ENCODE measurements around the gene TTBK1.

TTBK1 gene

DNA sequence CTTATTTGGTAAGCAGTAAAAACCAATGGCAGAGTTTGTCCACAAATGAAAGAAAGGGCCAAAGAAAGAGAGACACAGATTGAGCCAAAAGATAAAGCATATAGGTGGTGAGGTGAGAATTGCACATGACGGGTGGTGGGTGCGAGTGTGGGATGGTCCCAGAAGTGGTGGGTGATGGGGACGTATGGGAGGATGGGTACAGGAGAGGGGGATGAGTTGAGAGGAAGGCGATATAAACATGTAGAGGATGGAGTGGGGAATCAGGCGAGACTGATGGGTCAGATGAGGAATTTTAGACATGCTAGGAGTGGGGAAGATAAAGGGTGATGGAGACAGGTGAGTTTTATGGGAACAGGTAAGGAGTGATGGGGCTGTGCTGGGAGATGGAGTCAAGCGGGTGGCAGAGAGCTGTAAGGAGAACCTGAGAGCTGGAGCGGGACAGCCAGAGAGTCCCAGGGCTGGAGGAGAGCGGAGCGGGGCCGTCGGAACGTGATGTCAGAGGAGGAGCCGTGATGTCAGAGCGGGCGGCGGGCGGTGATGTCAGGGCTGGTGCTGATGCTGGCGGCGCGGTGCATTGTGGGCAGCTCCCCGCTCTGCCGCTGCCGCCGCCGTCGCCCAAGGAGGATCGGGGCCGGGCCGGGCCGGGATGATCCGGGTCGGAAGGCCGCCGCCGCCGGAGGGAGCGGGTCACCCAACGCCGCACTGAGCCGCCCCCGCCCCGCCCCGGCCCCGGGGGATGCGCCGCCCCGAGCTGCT is at the start of gene TTBK1:
Gene TTBK1 (plus strand): TSS at position 574 of the 756 bp plus-strand sequence. CDS start 3,180 bp downstream, outside the sequence.
- DNase-seq (ENCODE audit: low read depth, low spot score), result no peak

DNA sequence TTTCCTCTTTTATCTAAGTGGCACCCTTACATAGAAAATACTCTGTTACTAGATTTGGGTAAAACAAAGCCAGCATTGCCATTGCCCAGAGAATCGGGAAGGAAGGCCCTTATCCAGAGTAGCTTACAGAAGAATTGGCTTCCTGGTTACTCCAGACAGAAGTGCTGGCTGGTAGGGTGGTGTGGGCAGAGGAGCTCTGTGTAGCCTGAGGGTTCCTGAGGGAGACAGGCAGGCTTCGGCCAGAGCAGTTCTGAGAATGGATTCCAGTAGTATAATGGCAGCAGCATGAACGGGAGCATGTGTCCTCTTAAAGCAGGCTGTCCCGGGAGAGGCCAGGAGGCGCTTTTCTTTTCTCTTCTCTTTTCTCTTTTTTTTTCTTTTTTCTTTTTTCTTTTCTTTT is 49.4 kb upstream of the TTBK1 start:
- no peak for DNase-seq (ENCODE audit: low read depth, low spot score)

DNA sequence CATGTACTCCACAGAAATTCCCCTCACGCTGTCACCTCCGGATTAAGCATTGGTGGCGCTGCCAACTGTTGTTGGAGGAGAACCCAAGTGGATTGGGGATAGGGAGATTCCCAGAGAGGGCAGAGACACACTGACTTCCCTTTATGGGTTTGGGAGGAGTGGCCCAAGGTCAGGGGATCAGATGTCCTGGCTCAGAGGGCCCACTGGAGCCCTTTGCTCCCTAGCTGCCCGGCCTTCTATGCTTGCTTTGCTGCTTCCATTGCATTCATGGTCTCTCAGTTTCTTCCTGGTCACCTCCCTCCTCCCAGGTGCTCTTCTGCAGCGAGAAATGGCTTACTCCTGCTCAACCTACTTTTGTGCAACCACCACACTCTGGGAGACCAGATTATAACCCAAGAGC is 46.9 kb upstream of the TTBK1 start:
- no peak for DNase-seq (ENCODE audit: low read depth, low spot score)

DNA sequence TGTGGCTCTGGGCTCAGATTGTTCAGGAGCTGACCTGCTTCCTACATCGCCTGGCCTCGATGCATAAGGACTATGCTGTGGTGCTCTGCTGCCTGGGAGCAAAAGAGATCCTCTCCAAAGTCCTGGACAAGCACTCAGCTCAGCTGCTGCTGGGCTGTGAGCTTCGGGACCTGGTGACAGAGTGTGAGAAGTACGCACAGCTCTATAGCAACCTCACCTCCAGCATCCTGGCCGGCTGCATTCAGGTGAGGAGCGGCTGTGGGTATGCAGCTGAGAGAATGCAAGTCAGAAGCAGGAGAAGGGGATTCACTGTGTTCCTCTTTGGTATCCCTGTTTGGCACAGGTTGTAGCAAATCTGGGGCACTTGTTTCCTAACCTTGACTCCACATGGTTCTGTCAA is 43.4 kb upstream of the TTBK1 start:
- no peak for DNase-seq (ENCODE audit: low read depth, low spot score)

DNA sequence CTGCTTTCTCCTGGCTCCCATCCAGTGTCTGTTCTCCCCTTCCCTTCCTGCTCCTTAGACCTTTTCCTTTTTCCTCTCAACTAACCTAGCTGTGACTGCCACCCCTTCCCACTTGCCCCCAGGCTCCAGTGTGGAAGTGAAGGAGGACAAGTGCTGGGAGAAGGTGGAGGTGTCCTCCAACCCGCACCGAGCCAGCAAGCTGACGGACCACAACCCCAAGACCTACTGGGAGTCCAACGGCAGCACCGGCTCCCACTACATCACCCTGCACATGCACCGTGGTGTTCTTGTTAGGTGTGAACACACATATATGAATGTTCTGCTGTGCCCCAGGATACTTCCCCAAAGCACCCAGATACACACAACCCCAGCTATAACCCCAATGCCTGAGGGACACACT is 42.7 kb upstream of the TTBK1 start:
- DNase-seq (ENCODE audit: low read depth, low spot score), result no peak

DNA sequence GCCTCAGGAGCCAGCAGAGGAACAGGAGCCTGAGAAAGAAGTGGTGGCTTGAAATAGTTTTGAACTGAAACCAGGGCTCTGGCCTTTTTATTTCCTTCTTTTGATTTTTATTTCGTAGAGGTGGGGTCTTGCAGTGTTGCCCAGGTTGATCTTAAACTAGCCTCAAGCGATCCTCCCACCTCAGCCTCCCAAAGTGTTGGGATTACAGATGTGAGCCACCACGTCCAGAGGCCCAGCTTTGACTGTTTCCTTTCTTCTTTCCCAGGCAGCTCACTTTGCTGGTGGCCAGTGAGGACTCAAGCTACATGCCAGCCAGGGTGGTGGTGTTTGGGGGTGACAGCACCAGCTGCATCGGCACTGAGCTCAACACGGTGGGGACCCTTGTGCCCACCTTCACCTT is 40.8 kb upstream of the TTBK1 start:
- DNase-seq (ENCODE audit: low read depth, low spot score), result no peak

DNA sequence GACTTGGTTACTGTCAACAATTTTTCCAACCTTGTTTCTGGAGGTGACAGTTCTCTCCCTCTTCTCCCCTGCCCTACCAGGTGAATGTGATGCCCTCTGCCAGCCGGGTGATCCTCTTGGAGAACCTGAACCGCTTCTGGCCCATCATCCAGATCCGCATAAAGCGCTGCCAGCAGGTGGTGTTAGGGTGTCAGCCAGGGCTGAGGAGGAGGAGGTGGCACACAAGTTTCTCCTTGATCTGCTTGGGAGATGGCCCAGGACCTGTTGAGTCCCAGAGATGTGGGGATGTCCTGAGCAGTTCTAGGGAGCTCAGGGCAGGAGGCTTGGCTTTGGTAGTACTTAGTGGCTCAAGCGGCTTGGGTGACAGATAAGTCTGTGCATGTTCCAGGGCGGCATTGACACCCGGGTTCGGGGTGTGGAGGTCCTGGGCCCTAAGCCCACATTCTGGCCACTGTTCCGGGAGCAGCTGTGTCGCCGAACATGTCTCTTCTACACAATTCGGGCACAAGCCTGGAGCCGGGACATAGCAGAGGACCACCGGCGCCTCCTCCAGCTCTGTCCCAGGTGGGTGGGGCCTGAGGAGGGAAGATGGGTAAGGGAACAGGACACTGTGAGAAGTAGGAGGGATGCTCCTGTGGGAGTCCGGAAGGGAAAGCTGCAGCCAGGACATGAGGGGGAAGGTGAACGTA is 40.1 kb upstream of the TTBK1 start:
- no peak for DNase-seq (ENCODE audit: low read depth, low spot score)

DNA sequence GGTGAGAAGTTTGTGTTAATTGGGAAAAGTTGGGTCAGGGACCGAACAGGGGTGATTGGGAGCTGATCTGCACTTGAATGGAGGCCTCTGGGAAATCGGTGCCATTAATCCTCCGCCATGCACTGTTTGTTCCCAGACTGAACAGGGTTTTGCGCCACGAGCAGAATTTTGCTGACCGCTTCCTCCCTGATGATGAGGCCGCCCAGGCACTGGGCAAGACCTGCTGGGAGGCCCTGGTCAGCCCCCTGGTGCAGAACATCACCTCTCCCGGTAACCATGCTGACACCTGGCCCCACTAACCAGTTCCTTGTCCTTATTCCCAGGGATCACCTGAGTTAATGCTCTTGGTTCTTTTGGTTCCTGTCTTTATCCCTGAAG is 39.6 kb upstream of the TTBK1 start:
- DNase-seq (ENCODE audit: low read depth, low spot score), result no peak

DNA sequence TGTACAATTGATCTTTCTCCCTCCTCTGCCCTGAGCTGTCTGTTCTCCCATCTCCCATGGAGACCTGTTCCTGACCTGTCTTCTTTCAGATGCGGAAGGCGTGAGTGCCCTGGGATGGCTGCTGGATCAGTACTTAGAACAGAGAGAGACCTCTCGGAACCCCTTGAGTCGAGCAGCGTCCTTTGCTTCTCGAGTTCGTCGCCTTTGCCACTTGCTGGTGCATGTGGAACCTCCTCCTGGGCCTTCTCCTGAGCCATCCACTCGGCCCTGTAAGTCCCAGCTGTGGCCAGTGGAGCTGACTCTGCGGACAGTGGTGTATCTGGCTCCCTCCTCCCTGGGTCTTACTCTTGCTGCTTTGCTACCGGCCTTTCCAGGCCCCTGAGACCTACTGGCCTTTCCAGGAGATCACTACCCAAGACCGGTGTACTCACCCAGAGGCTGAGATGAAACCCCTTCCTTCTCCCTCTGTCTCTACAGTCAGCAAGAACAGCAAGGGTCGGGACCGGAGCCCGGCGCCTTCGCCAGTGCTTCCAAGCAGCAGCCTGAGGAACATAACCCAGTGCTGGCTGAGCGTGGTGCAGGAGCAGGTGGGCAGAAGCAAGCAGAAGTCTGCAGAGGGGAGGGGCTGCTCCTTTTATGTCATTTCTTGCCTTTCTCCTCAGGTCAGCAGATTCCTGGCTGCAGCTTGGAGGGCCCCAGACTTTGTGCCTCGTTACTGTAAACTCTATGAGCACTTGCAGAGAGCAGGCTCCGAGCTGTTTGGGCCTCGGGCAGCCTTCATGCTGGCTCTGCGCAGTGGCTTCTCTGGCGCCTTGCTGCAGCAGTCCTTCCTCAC is 38.8 kb upstream of the TTBK1 start:
- no peak for DNase-seq (ENCODE audit: low read depth, low spot score)

DNA sequence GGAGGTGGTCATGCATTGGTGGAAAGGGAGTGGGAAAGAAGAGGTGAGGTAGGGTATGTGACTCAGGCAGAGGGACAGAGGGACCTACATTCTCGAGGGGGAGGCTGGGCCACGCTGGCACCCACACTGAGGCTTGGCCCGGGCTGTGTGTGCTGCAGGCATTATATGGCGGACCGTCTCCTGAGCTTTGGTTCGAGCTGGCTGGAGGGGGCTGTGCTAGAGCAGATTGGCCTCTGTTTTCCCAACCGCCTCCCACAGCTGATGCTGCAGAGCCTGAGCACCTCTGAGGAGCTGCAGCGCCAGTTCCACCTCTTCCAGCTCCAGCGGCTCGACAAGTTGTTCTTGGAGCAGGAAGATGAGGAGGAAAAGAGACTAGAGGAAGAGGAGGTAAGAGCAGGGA is 37.4 kb upstream of the TTBK1 start:
- DNase-seq (ENCODE audit: low read depth, low spot score), result no peak

DNA sequence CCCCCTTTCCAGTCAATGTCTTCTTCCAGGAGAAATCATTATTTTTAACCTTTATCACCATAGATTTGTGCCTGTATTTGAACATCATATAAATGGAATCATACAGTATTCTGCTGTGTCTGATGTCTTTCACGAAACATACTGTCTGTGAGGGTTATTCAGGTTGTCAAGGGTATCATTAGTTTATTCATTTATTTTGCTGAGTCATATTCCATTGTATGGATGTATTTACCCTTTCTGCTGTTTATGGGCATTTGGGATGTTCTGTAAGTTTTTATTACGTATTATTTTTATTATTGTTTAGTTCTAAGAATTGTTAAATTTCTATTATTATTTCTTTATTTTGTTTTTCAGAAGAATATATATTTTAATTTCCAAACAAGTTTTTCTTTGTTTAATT is 36.0 kb upstream of the TTBK1 start:
- no peak for DNase-seq (ENCODE audit: low read depth, low spot score)

DNA sequence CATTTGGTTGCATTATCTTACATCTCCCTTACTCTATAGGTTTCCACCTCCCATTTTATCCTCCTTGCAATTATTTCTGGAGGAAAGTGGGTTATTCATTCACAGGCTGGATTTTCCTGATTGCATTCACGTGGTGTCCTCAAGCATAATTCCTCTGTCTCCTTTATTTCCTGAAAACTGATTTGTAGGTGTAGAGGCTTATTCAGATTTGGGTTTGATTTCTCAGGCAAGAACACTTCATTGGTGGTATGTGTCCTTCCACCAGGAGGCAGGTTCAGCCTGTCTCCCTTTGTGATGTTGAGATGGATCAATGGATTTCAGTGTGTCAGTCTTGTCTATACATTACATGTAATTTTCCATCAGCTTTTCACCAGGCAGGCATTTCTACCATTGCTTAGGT is 31.3 kb upstream of the TTBK1 start:
- no peak for DNase-seq (ENCODE audit: low read depth, low spot score)

DNA sequence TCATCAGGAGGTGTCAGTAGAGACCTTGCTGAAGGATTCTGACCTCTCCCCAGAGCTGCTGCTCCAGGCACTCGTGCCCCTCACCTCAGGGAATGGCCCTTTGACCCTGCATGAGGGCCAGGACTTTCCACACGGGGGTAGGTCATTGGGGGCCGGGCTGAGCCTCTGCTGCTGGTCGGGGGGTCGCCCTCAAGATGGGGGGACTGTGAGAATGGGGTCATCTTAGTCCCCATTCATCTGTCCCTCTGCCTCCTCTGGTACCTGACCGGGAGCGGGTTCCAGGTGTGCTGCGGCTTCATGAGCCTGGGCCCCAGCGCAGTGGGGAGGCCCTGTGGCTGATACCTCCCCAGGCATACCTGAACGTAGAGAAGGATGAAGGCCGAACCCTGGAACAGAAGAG is 29.9 kb upstream of the TTBK1 start:
- no peak for DNase-seq (ENCODE audit: low read depth, low spot score)

DNA sequence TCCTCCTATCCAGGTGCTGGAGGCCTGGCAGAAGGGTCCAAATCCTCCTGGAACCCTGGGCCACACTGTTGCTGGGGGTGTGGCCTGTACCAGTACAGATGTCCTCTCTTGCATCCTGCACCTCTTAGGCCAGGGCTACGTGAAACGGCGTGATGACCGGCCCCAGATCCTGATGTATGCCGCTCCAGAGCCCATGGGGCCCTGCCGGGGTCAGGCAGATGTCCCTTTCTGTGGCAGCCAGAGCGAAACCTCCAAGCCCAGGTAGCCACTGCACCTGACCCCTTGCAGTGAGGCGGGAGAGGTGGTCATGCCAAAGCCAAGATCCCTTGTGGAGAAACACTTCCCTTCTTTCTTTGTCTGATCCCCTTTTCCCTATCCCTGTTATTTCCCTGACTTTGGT is 28.2 kb upstream of the TTBK1 start:
- no peak for DNase-seq (ENCODE audit: low read depth, low spot score)

DNA sequence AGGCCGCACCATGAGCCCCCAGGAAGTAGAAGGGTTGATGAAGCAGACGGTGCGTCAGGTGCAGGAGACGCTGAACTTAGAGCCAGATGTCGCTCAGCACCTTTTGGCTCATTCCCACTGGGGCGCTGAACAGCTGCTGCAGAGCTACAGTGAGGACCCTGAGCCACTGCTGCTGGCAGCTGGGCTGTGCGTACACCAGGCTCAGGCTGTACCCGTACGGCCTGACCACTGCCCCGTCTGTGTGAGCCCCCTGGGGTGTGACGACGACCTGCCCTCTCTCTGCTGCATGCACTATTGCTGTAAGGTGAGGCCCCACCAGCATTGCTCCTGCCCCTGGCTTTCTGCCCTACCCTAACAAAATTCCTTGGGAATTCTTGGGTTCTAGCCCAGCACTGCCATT is 27.1 kb upstream of the TTBK1 start:
- no peak for DNase-seq (ENCODE audit: low read depth, low spot score)

DNA sequence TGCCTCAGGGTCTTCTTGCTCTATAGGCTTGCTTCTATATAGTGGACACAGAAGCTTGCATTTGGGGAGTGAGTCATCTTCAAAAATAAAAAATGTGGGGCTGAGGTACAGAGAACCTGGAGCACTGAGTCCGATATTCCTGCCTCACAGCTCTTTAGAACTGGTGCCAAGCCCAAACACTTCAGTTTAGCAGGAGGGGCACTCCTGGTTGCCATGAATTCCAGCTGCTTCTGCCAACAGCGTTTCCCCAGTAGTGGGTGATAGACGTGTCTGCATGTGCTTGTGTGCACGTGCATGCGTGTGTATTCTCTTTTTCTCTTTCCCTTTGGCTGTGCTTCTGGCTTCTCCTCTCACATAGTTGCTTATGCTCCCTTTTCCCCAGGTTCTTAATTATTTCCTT is 25.9 kb upstream of the TTBK1 start:
- DNase-seq (ENCODE audit: low read depth, low spot score), result no peak

DNA sequence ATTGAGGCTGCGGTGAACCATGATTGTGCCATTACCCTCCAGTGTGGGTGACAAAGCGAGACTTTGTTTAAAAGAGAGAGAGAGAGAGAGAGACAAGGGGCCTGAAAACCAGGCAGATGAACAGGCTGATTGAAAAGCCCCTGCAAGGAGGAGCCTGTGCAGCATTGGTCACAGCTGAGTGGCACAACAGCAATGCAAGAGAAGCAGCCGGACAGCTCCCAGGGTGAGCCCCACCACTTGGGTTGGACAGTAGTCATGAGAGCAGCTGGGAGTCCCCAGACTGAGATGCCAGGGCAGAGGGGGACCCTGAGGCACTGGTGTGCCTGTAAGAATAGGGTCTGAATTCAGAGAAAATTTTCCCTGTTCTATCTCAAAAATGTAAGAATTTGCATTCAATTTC is 24.2 kb upstream of the TTBK1 start:
- no peak for DNase-seq (ENCODE audit: low read depth, low spot score)

DNA sequence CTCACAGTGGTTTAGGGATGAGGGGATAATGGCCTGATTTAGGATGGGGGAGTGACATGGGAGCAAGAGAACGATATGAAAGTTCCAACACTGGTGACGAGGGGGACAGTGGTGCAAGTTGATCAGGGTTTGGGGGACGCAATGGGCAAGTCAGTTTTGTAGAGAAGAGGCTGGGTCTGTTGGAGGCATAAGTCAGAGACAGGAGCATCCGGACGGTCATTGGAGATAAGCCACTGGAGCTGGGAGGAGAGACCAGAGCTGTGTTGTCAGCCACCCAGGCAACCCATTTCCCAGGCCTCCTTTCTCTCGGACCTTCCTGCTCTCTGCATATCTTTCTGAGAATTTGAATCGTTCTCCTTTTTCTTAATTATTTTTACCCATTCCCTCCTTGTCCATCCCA is 23.5 kb upstream of the TTBK1 start:
- DNase-seq (ENCODE audit: low read depth, low spot score), result no peak

DNA sequence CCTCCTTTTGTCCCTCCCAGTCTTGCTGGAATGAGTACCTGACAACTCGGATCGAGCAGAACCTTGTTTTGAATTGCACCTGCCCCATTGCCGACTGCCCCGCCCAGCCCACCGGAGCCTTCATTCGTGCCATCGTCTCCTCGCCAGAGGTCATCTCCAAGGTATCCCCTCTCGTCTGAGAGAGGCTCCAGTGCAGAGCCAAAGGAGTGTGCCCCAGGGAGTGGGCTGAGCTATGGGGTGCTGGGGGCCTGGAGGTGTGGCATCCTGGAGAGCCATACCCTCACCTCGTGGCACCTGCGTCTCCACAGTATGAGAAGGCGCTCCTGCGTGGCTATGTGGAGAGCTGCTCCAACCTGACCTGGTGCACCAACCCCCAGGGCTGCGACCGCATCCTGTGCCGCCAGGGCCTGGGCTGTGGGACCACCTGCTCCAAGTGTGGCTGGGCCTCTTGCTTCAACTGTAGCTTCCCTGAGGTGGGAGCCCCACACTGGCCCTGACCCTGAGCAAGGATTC is 22.8 kb upstream of the TTBK1 start:
- DNase-seq (ENCODE audit: low read depth, low spot score), result no peak

DNA sequence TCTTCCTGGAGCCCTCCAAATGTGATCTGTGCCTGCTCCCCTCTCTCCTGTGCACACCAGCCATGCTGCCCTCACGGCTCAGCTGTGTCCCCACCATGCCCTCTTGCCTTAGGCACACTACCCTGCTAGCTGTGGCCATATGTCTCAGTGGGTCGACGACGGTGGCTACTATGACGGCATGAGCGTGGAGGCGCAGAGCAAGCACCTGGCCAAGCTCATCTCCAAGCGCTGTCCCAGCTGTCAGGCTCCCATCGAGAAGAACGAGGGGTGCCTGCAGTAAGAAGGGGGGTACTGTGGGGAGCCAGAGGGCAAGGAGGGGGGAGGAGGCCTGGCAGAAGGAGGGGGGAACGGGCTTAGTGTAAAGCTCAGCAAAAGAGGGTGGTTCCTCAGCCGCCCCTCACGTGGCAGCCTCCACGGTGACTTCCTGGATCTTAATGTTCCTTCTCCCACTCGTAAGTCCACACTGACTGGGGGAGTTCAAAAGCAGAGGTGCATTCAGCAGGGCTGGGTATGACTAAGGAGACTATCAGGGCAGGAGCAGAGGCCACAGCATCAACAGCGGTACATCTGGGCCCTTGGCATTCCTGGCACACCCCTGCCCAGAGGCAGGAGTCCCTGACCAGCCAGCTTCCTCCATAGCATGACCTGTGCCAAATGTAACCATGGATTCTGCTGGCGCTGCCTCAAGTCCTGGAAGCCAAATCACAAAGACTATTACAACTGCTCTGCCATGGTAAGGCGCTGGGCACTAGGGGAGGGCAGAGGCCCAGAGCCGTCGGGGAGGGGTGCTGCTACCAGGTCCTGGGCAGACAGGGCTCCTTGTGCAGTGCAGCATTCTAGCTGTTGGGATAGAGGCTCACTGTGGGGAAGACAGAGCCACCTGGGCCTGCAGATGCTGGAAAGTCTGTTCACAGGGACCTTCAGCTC is 22.0 kb upstream of the TTBK1 start:
- no peak for DNase-seq (ENCODE audit: low read depth, low spot score)

DNA sequence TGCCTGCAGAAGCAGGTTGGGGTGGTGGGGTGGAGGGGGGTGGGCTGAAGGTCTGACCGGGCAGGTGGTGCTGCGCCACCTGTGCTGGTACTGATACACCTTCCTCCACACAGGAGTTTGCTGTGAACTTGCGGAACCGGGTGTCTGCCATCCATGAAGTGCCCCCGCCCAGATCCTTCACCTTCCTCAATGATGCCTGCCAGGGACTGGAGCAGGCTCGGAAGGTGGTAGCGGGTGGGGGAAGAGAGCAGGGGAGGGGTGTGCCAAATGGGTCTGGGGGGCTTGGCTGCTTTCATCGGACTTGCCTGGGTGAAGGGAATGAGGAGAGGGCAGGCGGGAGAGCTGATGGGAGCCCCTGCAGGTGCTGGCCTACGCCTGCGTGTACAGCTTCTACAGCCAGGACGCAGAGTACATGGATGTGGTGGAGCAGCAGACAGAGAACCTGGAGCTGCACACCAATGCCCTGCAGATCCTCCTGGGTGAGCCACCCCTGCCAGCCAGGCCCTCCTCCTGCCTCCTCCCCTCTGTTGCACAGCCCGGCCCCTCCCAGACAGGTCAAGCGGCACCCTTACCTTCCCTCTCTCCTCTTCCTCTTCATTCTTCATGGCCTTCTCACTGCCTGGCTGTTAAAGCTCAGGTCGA is 20.7 kb upstream of the TTBK1 start:
- no peak for DNase-seq (ENCODE audit: low read depth, low spot score)
